ENCODE results near the gene PLCB1. TPM values are rescaled to one million over a fixed set of nuclear protein-coding genes. Genes with fewer than 3 reads are reported as not detected.

PLCB1 gene
- total RNA-seq, 1 experiment from 2014 or later: 16.0 TPM

GRCh38 chr20:8932192-8933165, 800.4 kb downstream of the PLCB1 start:
- no peaks in the 10 kb centered on the region for H3K36me3 ChIP-seq
- H3K9me3 ChIP-seq: peaks cover 5% of the 10 kb centered on the region; the same call in 1 of the 2 replicates
- DNase-seq: peak; percentile 72
- no peak overlapping the region for H3K4me3 ChIP-seq
- H3K27me3 ChIP-seq: no peaks in the 10 kb centered on the region

- no peaks in the 10 kb centered on the region; the same call in 1 of the 2 replicates for H3K27me3 ChIP-seq
- peaks cover 5% of the 10 kb centered on the region; the same call in 1 of the 2 replicates for H3K9me3 ChIP-seq
- H3K4me3 ChIP-seq: no peak overlapping the region
- DNase-seq: no peak
- no peaks in the 10 kb centered on the region for H3K36me3 ChIP-seq
Observed at GRCh38 chr20:8933381-8933807, 801.3 kb downstream of the PLCB1 start.

- DNase-seq: no peak
- no peak overlapping the region for H3K4me3 ChIP-seq
- H3K36me3 ChIP-seq: no peaks in the 10 kb centered on the region
- peaks cover 5% of the 10 kb centered on the region; the same call in 1 of the 2 replicates for H3K9me3 ChIP-seq
- H3K27me3 ChIP-seq: no peaks in the 10 kb centered on the region; the same call in 1 of the 2 replicates
Observed at GRCh38 chr20:8934362-8934761, 802.3 kb downstream of the PLCB1 start.

Other genes starting within 250 kb of the PLCB1 start
- not detected in 2 replicates for gene HAO1, start 191.8 kb upstream of the PLCB1 start, total RNA-seq (2014; rRNA removed; shearing (Covaris generic); ENCODE audit: low replicate concordance)
- 6.9 and 8.1 TPM in 2 replicates for gene TMX4, start 112.5 kb upstream of the PLCB1 start, total RNA-seq (2014; rRNA removed; shearing (Covaris generic); ENCODE audit: low replicate concordance)

Measured in MG63 (cell line).